GM21723 (cell line): ENCODE measurements around the gene RPTOR.
A peak's percentile ranks its signal among the peaks of the same experiment; 100 is the strongest.

ENCODE experiments used
- ATAC-seq: cut with Tn5 transposase; IDR thresholded peaks from one replicate; pipeline ENCODE4 v1.9.1; 2021; ENCODE audit warnings: mild to moderate bottlenecking, moderate library complexity; ENCODE audit not compliant: unreplicated experiment

Gene RPTOR

DNA sequence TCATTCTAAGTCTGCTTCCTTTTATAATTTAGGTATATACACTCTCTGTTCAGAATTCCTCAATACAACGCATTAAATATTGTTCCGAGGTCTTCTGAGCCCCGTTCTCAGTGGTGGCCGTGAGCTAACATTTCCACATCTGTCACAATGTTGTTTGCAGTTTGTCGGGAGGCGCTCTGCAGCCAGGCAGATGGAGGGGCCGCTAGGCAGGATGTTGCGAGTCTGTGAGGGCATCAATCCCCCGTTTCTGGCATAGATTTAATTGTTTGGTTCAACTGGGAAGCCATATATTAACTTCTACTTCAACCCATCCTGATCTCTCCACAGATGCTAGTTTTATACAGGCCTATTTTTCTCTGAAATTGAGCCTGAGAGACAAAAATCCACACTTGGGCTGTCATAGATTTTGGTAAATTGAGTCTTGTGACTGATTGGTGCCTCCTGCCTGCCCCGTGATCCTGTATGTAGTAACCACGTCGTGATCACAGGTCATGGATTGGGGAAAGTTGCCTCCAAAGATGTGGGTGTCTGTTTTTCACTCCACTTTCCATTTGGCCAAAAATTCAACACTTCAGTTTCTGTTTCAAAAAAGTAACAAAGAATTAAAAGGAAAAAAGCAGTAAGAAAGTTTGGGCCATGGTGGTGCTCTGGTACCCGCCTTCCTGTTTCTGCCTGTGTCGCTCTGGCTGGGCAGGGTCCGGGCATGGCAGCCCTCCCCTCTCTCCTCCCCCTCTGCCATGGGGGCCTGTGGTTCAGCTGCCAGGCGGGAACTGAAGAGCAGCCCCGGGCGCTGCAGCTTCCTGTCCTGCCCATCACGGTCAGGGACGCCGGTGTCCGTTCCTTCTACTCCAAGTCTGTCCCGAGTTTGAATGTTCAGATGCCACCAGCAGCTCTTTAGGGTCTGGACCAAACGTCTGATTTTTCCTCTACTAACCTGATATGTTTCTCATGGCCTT, 41.5 kb downstream of the RPTOR start:
- no peak for ATAC-seq

DNA sequence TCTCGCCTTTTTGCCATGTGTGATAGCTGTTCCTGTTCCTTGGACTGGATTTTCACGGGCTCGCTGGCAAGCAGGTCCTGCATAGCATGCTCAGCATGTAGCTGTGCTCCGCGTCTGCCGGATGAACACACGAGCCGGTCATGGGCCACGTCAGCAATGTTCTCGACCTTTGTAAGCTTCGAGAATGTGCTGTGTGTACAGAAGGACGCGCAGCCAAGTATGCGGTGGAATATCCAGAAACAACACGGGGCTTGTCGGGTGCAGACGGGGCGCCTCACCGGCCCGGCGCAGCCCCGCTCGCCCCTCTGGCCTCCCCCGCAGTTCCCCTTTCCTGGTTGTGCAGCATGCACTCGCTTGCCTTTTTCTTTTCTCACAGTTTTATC, 42.2 kb downstream of the RPTOR start:
- ATAC-seq, result no peak

DNA sequence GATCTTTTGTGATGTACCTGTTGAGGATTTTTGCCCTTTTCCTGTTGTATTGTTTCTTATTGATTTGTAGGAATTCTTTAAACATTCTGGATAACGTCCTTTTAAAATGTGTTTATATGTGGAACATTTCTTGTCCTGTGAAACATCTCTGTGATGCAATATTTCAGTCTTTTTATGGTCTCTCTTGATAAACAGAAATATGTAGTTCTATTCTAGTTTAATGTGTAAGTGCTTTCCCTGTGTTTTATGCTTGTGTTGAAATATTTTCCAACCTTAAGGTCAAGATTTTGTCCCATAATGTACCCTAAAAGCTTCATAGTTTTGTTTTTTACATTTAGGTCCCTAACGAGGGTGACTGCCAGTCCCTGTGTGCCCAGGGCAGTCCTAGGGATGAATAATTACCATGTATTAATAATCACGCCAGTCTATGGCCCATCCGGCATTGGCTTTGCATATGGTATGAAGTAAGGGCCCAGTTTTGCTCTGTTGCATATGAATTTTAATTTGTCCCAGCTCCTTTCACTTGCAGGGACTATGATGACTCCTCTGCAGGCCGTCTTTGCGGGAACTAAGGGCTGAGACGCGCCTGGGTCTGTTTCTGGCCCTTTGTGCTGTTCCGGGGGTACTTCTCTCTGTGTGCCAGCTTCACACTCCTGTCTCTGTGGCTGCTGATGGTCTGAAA, 44.2 kb downstream of the RPTOR start:
- no peak for ATAC-seq

DNA sequence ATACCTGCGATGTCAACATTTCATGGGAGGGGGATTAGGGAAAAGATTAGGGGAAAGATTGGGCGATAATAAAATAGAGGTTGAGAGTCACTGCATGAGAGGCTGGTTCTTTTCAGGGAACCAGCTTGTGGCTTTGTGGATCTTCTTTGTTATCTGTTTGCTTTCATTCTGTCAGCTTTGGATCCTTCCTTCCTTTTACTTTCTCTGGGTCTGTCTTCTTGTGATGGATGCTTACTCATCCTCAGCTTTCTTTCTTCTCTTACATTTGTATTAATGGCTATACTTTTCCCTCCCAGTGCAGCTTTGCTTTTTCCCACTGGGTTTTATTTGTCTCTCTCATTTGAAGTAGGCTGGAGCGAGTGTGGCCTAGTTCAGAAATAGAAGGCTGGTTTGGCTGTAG, 47.1 kb downstream of the RPTOR start:
- no peak for ATAC-seq

DNA sequence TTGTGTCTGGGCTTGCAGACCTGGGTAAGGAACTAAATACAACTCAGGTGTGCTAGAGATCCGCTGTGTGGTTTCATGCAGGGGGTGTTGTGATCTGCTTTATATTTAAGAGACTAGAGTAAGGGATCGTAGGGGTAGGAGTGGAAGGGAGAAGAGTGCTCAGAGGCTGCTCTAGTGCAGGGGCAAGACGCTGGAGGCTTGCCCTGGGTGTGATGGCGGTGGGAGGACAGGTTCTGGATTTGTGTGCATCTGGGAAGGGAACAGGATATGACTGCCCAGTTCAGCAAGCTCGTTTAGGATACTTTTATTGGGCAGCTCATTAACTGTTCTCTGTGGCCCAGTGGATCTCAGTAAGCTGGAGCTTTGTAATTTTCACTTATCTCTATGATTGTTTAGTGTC, 47.6 kb downstream of the RPTOR start:
- ATAC-seq, result no peak

DNA sequence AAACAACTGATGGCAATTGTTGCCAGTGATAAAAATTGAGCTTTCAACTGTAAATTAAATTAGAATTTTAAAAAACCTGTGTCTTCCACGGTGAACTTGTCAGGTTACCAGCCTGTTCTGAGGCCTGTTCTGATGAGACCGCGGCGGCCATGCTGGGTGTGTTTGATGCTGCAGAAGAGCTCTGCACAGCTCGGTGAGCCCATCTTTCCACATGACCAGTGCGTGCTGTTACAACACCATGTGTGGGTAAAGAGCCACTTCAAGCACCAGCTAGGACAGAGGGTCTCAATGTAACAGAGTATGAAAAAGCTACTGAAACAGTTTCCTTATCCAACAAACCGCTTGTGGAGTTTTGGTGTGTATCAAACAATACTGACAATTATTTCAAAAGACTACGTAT, 48.5 kb downstream of the RPTOR start:
- no peak for ATAC-seq

DNA sequence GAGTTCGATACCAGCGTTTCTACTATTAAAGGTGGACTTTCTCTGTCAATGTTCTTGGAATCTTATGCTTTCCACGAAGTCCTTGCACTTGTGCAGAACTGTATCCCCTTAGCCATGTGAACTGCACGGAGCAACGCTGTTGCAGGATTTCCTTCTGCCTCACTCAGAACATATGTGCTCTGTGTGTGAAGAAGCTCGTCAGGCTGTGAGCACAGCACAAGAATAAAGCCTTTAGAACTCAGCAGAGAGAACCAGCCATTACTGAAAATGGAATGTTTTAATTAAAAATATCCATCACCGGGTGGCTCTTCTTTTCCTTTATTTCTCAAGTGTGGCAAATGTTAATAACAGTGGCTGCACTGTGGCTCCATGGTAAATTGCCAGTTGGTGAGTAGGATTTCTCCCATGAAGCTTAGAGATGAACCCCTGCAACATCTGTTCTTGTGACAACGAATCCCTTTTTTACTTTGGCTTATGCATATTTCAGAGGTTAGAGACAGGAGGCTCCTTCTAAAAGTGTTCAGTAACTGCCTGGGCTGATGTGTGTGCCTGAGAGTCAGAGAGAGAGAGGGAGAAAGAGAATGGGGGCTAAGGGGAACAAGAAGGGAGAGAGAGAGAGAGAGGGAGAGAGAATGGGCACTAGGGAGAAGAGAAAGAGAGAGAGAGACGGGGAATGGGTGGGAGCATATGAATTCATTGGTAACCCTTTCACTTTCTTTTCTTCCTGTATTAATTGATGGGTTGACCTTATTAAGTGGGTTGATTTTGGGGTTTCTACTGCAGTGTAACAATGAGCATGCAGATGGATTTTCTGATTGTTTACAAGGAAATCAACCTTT, 50.0 kb downstream of the RPTOR start:
- ATAC-seq, result no peak

DNA sequence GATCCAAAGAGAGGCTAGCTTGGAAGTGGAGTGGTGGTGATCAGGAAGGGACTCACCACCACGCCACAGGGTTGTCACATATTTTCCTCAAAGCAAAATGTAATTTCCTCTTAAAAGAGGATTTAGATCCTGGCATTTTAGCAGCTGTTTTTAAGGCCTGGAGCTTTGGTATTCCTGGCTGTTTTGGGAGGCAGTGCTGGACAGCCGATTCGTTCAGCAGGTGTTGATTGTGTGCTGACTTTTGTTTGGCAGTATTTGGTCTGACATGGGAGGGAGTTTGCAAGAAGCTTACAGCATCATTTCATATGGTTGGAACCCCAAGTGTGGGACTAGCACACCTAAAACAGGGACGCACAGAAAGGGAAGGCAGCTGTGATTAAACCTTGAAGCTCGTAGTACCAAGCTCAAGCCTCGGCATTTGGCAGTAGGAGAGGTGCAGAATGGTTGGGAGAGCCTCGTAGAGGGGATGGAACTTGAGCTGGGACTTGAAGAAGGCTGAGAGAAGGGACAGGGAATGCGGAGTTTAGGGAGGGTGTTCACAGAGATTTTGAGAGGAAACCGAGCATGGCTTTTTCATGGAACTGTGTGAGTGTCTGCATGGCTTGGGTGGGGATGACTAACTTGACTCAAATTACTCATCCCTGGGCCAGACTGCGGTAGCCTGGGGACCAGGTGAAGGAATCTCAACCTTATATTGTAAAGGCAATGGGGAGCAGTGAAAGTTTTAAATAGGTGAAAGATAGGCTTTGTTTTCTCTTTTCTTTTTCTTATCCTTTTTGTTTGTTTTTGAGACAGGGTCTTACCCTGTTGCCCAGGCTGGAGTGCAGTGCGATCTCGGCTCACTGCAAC, 52.3 kb downstream of the RPTOR start:
- ATAC-seq, result no peak

DNA sequence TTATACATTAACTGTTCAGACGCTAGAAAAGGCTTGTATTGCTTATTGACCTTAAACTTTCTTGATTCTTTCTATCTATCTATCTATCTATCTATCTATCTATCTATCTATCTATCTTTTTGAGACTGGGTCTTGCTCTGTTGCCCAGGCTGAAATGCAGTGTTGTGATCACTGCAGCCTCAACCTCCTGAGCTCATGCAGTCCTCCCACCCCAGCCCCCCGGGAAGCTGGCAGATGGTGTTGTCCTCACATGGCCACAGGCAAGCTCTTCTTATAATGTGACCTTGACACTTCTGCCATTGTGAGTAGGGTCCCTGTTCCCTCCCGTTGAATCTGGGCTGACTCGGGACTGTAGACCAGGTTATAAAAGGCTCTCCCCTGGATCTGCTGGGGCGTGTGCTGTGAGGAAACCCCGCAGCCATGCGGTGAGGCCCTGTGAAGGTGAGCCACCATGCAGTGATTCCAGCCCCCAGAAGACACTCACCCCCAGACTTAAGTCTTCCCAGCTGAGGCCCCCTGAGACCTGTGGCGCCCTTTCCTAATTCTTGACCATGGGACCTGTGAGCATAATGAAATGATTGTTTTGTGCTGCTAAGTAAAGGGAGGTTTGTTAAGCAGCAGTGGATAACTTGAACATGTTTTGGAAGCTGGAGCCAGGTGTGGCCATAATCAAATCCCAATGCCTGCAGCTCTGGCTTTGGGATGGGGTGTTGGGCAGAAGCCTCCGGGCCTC, 54.3 kb downstream of the RPTOR start:
- ATAC-seq, result no peak

DNA sequence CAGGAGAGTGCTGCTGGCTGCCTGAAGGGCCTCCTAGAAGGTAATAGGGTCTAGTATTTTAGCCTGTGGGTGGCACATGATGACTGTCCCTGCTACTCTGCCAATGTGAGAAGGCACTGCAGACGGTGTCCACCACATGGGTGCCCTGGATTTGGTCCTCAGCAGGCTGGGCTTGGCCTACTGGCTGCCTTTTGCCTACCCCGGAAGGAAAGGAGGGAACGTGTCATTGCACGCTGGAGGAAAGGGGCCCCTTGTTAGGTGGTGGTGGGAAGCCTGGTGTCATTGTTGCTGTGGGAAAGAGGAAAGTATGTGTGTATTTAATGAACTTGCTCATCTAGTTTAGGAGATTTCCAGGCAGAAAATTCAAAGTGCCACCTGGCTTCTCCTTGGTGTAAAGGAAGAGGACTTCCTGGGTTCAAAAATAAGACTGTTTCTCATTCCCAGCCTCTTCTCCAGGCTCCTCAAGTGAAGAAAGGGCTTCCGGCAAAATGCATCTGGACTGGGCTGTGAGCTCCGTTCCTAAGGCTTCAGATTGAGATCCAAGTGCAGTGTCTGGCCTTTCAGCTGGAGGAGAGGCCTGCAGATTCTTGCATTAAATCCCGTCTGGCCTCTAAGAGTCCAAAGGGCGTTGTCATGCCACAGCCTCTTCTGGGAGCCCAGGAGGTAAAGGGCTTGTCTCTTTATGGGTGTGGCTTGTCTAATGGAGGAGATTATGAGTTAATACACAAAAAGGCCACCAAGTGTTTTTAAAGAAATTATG, 55.1 kb downstream of the RPTOR start:
- no peak for ATAC-seq

DNA sequence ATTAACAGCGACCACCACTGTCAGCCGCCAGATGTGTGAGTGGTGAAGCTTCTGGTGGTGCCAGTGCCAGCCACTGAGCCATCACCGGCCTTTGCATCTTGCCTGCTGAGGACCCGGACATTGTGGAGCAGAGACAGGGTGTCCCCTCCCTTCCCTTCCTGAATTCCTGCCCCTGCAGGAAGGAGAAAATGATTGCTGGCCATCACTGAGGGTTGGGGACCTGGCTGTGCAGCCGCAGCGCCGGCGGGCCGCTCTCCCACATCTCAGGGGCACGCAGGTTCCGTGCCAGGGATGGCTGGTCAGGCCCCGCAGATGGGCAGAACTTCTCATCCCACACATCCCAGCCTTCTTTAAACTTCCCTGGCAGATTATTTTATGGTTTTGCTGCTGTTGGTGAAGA, 56.5 kb downstream of the RPTOR start:
- ATAC-seq, result no peak

DNA sequence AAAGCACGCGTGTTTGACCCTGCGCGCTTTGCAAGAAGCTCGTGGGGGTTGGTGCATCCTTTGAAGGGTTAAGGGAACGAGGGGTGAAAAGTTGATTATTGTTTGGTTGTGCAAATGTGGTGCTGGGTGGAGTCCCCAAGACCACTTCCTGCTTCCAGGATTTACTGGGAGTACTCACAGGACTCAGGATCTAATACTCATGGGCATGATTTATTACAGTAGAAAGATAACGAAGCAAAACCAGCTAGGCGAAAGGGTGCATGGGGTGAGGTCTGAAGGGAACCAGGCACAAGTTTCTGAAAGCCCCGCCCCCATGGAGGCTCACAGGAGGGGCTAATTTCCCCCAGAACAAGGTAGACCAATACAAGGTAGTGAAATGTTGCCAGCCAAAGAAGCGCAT, 58.8 kb downstream of the RPTOR start:
- no peak for ATAC-seq

DNA sequence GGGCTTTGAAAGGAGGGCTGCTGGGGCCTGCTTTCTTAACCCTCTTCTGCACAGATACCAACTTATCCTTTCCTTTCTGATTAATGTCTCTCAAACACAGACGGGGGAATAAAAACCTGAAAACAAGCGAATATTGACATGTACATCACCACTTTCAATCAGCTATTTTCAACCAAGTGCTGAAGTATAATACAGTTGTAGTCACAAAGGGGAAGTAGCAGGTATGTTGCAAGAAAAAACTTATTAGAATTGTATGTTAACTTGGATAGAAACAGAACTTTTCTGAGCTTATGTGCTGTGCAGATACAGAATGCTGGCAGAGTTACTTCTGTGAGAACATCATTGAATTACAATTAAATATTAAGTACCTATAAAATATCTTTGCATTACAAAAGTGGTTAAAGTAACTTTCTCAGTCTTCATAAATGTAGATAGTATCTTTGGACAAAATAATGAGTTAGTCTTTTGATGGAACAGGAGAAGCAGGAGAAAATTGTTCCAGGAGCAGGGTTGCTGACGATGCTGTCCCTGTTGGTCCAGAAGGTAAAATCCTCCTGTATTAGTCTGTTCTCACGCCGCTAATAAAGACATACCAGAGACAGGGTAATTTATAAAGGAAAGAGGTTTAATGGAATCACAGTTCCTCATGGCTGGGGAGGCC, 59.5 kb downstream of the RPTOR start:
- ATAC-seq, result no peak

DNA sequence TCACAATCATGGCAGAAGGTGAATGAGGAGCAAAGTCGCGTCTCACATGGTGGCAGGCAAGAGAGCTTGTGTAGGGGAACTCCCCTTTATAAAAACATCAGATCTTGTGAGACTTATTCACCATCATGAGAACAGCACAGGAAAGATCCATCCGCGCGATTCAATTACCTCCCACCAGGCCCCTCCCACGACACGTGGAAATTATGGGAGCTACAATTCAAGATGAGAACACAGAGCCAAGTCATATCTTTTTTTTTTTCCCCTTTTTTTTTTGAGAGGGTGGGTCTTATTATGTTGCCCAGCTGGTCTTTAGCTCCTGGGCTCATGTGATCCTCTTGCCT, 60.0 kb downstream of the RPTOR start:
- no peak for ATAC-seq

DNA sequence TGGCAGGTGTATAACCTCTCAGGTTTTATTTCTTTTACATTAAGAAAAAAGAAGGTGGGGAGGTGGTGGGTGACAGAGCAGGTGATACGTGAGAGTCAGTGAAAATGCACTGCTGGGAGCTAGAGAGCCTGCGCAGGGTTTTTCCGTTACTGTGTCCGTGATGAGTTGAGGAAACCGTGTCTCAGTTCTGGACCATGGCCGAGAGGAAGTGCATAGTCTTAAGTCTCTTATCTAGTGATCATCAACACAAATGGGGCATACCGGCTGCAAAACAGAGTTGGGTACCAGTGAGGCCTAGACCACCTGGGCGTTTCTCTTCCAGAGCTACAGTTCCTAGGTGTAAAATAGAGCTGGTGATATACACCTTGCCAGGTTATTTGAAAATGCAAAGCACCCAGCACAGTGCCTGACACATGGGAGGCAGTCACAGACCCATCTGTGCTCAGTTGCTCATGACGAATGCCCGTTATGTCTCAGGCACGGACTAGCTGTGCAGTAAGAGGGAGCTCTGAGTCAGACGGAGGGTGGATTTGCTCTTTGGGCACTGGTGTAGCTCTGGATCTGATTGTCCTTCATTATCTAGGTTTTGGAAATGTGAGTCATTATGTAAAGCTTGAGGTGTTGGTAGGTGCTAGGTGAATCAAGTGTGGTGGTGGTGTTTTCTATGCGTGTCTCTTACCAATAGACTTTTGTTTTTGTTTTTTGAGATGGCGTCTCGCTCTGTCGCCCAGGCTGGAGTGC, 60.9 kb downstream of the RPTOR start:
- peak; percentile 87 for ATAC-seq

DNA sequence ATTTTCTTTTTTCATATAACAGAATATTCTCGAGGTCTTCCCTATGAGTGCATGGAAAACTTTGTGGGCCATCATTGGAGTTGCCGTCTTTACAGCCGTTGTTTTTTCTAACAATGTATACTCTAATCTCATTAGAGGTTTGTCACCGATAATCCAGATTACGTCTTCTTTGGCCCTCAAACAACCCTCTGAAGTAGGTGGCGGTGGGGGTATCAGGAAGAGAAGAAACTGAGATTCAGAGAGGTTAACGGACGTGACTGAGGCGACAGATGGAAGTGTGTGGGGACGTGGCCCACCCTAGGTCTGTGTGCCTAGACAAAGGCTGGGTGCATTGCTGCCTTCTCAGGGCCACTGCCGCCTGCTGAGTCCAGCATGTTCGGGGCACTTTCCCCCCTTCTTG, 63.7 kb downstream of the RPTOR start:
- ATAC-seq, result no peak

DNA sequence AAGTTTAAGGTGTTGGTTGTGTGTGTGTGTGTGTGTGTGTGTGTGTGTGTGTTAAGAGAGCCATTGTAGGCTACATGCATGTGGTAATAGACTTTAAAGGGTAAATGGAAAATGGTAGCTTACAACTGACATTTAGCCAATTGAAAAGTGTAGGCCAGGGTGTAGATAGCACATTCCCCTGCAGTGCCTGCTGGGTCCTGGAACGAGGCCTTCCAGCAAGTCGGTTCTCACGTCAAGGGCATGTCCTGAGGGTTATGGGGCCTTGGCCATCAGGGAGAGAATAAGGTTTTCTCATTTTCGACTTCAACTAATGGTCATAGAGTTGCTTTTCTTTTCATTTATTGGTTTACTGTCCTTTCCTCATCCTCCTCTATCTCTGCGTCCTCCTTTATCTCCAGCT, 65.1 kb downstream of the RPTOR start:
- no peak for ATAC-seq

DNA sequence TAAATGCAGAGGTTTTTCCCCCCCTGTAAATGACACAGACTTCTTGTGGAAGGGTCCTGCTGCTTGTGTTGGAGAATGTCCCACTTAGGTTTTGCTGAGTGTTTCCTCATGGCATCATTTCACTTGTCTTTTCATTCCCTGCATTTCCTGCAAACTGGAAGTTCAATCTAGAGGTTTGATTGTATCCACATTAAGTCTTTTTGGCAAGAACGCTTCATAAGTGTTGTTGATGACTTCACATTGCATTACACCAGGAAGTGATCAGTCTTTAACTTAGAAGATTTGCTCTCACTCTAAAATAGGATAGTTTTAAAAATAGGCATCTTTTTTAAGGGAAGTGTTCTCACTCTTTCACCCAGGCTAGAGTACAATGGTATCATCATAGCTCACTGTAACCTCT, 67.2 kb downstream of the RPTOR start:
- ATAC-seq, result no peak
